Measurements from ENCODE around the gene KRTAP4-8.
"Not testable (repeated sequence)": the region's sequence is repeated elsewhere in the genome, so short reads cannot be mapped to it uniquely, and the experiment has no call there.

The KRTAP4-8 gene

GRCh38 chr17:41131979-41132378, 34.0 kb upstream of the KRTAP4-8 start:
- no peak for TF ChIP-seq CTCF (IDR thresholded peaks at IDR 0.05)
- DNase-seq (ENCODE audit: low spot score), result no peak
- H3K4me3 ChIP-seq, result no peak overlapping the region
- no peak overlapping the region for H3K27ac ChIP-seq

- DNase-seq (ENCODE audit: low spot score), result no peak
- H3K4me3 ChIP-seq, result no peak overlapping the region
- H3K27ac ChIP-seq, result no peak overlapping the region
- TF ChIP-seq CTCF (IDR thresholded peaks at IDR 0.05), result no peak
Observed at GRCh38 chr17:41127371-41127770, 29.4 kb upstream of the KRTAP4-8 start.

GRCh38 chr17:41126412-41126811, 28.5 kb upstream of the KRTAP4-8 start:
- Histone ChIP-seq H3K4me3 (no peak overlapping the region), H3K27ac (no peak overlapping the region)
- no peak for TF ChIP-seq CTCF (IDR thresholded peaks at IDR 0.05)
- DNase-seq (ENCODE audit: low spot score), result no peak

GRCh38 chr17:41125064-41125463, 27.1 kb upstream of the KRTAP4-8 start:
- Histone ChIP-seq H3K27ac (no peak overlapping the region), H3K4me3 (no peak overlapping the region)
- DNase-seq (ENCODE audit: low spot score), result no peak
- no peak for TF ChIP-seq CTCF (IDR thresholded peaks at IDR 0.05)

- DNase-seq (ENCODE audit: low spot score); H3K27ac ChIP-seq; H3K4me3 ChIP-seq: not testable (repeated sequence)
Observed at GRCh38 chr17:41123991-41124371, 26.0 kb upstream of the KRTAP4-8 start, which contains the start of gene KRTAP4-12. Gene KRTAP4-12, minus strand, starts transcription at chr17:41124182. Its CDS starts 60 bp downstream, at chr17:41124122.

GRCh38 chr17:41123292-41123990, 25.5 kb upstream of the KRTAP4-8 start:
- not testable (repeated sequence) for H3K27ac ChIP-seq; H3K4me3 ChIP-seq; DNase-seq (ENCODE audit: low spot score)

- DNase-seq (ENCODE audit: low spot score), result no peak
- no peak overlapping the region for H3K4me3 ChIP-seq
- H3K27ac ChIP-seq, result no peak overlapping the region
- TF ChIP-seq CTCF (IDR thresholded peaks at IDR 0.05), result no peak
Observed at GRCh38 chr17:41121742-41122141, 23.8 kb upstream of the KRTAP4-8 start.

- H3K4me3 ChIP-seq; H3K27ac ChIP-seq; DNase-seq (ENCODE audit: low spot score): not testable (repeated sequence)
Observed at GRCh38 chr17:41119696-41120690, 22.1 kb upstream of the KRTAP4-8 start.
